ENCODE measurements around the gene FGD5. TPM values are rescaled to one million over a fixed set of nuclear protein-coding genes. Genes with fewer than 3 reads are reported as not detected.

FGD5 gene
- total RNA-seq, 1 donor from 2014 or later, result 3.2 TPM

GRCh38 chr3:14889943-14890342 is 71.2 kb downstream of the FGD5 start:
- TF ChIP-seq CTCF (IDR thresholded peaks at IDR 0.05; ENCODE audit: unreplicated experiment), result no peak
- peaks cover 32% of the 10 kb centered on the region for H3K27me3 Mint-ChIP-seq (ENCODE audit: low read depth)
- no peaks in the 10 kb centered on the region for H3K9me3 Mint-ChIP-seq
- H3K4me1 Mint-ChIP-seq, result peaks cover 10% of the 10 kb centered on the region
- no peaks in the 10 kb centered on the region for H3K36me3 Mint-ChIP-seq
- no peak for DNase-seq (ENCODE audit: low spot score in 2 of 2, unreplicated experiment in 2 of 2)
- no peak overlapping the region for H3K27ac Mint-ChIP-seq
- H3K4me3 Mint-ChIP-seq, result no peak overlapping the region

- H3K27ac Mint-ChIP-seq, result no peak overlapping the region
- H3K27me3 Mint-ChIP-seq (ENCODE audit: low read depth), result peaks cover 36% of the 10 kb centered on the region
- DNase-seq (ENCODE audit: low spot score in 2 of 2, unreplicated experiment in 2 of 2), result no peak
- H3K4me1 Mint-ChIP-seq, result peaks cover 10% of the 10 kb centered on the region
- TF ChIP-seq CTCF (IDR thresholded peaks at IDR 0.05; ENCODE audit: unreplicated experiment), result no peak
- no peaks in the 10 kb centered on the region for H3K9me3 Mint-ChIP-seq
- no peaks in the 10 kb centered on the region for H3K36me3 Mint-ChIP-seq
- H3K4me3 Mint-ChIP-seq, result no peak overlapping the region
Observed at GRCh38 chr3:14890476-14890875, 71.7 kb downstream of the FGD5 start.

GRCh38 chr3:14891135-14892132 is 72.7 kb downstream of the FGD5 start:
- peaks cover 10% of the 10 kb centered on the region for H3K4me1 Mint-ChIP-seq
- peaks cover 34% of the 10 kb centered on the region for H3K27me3 Mint-ChIP-seq (ENCODE audit: low read depth)
- no peak overlapping the region for H3K27ac Mint-ChIP-seq
- no peak for DNase-seq (ENCODE audit: low spot score in 2 of 2, unreplicated experiment in 2 of 2)
- H3K4me3 Mint-ChIP-seq, result no peak overlapping the region
- no peak for TF ChIP-seq CTCF (IDR thresholded peaks at IDR 0.05; ENCODE audit: unreplicated experiment)
- H3K36me3 Mint-ChIP-seq, result no peaks in the 10 kb centered on the region
- H3K9me3 Mint-ChIP-seq, result no peaks in the 10 kb centered on the region

- Mint-ChIP-seq H3K9me3 (no peaks in the 10 kb centered on the region), H3K27me3 (ENCODE audit: low read depth) (peaks cover 36% of the 10 kb centered on the region), H3K36me3 (no peaks in the 10 kb centered on the region), H3K27ac (no peak overlapping the region), H3K4me3 (no peak overlapping the region), H3K4me1 (peaks cover 10% of the 10 kb centered on the region)
- no peak for TF ChIP-seq CTCF (IDR thresholded peaks at IDR 0.05; ENCODE audit: unreplicated experiment)
- DNase-seq (ENCODE audit: low spot score in 2 of 2, unreplicated experiment in 2 of 2), result no peak
Observed at GRCh38 chr3:14892226-14892625, 73.5 kb downstream of the FGD5 start.

- Mint-ChIP-seq H3K9me3 (no peaks in the 10 kb centered on the region), H3K4me3 (no peak overlapping the region), H3K27me3 (ENCODE audit: low read depth) (peaks cover 50% of the 10 kb centered on the region), H3K36me3 (no peaks in the 10 kb centered on the region), H3K4me1 (peaks cover 3% of the 10 kb centered on the region), H3K27ac (no peak overlapping the region)
- no peak for TF ChIP-seq CTCF (IDR thresholded peaks at IDR 0.05; ENCODE audit: unreplicated experiment)
- DNase-seq (ENCODE audit: low spot score in 2 of 2, unreplicated experiment in 2 of 2), result no peak
Observed at GRCh38 chr3:14894085-14894484, 75.3 kb downstream of the FGD5 start.
